K562 (cell line): Measurements from ENCODE around the gene MBNL2. TPM values are rescaled to one million over a fixed set of nuclear protein-coding genes. Genes with fewer than 3 reads are reported as not detected.
A peak's percentile ranks its signal among the peaks of the same experiment; 100 is the strongest.

Experiments
- ARID3A ChIP-seq: IDR thresholded peaks from 2 replicates; pipeline ENCODE4 v1.6.1; 2012; ENCODE audit warnings: low read depth, low read length, improper control_type of control experiment, borderline replicate concordance
- BRCA1 ChIP-seq, 2 experiments: fragments of 450-650 bp in 1 of 2; sonication (generic) in 1 of 2; formaldehyde crosslinking in 1 of 2; IDR thresholded peaks; 2 replicates each; pipeline versions ENCODE4 v1.5.0 to v1.6.1; 2017 to 2020; ENCODE audit warnings: mild to moderate bottlenecking in 1 of 2, missing genetic modification reagents in 1 of 2
- HDAC1 ChIP-seq, 2 experiments: fragments of 450-650 bp; IDR thresholded peaks; 2 replicates each; pipeline ENCODE4 v1.6.1; 2016 to 2017; ENCODE audit warnings: inconsistent platforms in 1 of 2, mild to moderate bottlenecking in 1 of 2, moderate library complexity in 1 of 2
- HNRNPK ChIP-seq: fragments of 200-400 bp; formaldehyde crosslinking; IDR thresholded peaks from one replicate; pipeline ENCODE4 v1.6.1; 2018; ENCODE audit warnings: mild to moderate bottlenecking, low read depth, low read length; ENCODE audit not compliant: poor library complexity, severe bottlenecking
- KDM4B ChIP-seq, 2 experiments: fragments of 450-650 bp in 1 of 2; sonication (generic) in 1 of 2; IDR thresholded peaks; 2 replicates each; pipeline ENCODE4 v1.6.1; 2016 to 2017; ENCODE audit warnings: borderline replicate concordance in 2 of 2, antibody characterized with exemption in 1 of 2, low read depth in 1 of 2, mild to moderate bottlenecking in 1 of 2
- NR4A1 ChIP-seq, 2 experiments: fragments of 250-450 bp in 1 of 2; fragments of 450-650 bp in 1 of 2; sonication (Bioruptor Pico) in 1 of 2; IDR thresholded peaks; 2 replicates each; pipeline versions ENCODE4 v1.4.0 to v1.6.1; 2016 to 2020; ENCODE audit warnings: mild to moderate bottlenecking in 2 of 2, missing compliant biosample characterization in 1 of 2, missing genetic modification characterization in 1 of 2, moderate library complexity in 1 of 2
- PYGO2 ChIP-seq: fragments of 450-650 bp; IDR thresholded peaks from 2 replicates; pipeline ENCODE4 v1.6.1; 2016; ENCODE audit warnings: mild to moderate bottlenecking, missing genetic modification characterization, moderate library complexity, missing compliant biosample characterization
- TEAD2 ChIP-seq: fragments of 450-650 bp; IDR thresholded peaks from 2 replicates; pipeline ENCODE4 v1.6.1; 2016; ENCODE audit warnings: missing genetic modification characterization, control low read depth, missing compliant biosample characterization
- ZBTB26 ChIP-seq: fragments of 450-650 bp; formaldehyde crosslinking; IDR thresholded peaks from 2 replicates; pipeline ENCODE4 v1.4.0; 2022; ENCODE audit warnings: missing genetic modification characterization
- ZMIZ1 ChIP-seq, 2 experiments: fragments of 150-350 bp in 1 of 2; IDR thresholded peaks; 2 replicates each; pipeline ENCODE4 v1.6.1; 2012 to 2016; ENCODE audit warnings: low read depth in 2 of 2, low read length in 2 of 2, mild to moderate bottlenecking in 1 of 2, moderate library complexity in 1 of 2
- ZNF57 ChIP-seq: fragments of 450-650 bp; formaldehyde crosslinking; IDR thresholded peaks from 2 replicates; pipeline ENCODE4 v1.4.0; 2020; ENCODE audit warnings: mild to moderate bottlenecking, moderate library complexity
- ZSCAN29 ChIP-seq: fragments of 450-650 bp; IDR thresholded peaks from 2 replicates; pipeline ENCODE4 v1.6.1; 2017
- polyA plus RNA-seq, 8 experiments: library from polyadenylated mRNA; depleted of rRNA in 4 of 8; stranded (reverse) in 5 of 8; unstranded in 3 of 8; fragments of >200 nt; fragmentation: Nextera tagmentation in 2 of 8; fragmentation: Illumina TruSeq in 1 of 8; extraction: Ambion mirVana in 2 of 8; extraction: Trizol in 1 of 8; gene quantifications; 2 replicates each; pipeline versions ENCODE4 v1.2.1 to v1.2.3, GENCODE V29; 2011 to 2014; ENCODE audit warnings: inconsistent platforms in 1 of 8, missing spikeins in 1 of 8
- total RNA-seq, 7 experiments: library from RNA; depleted of rRNA in 6 of 7; stranded (reverse); fragments of >200 nt in 6 of 7; fragmentation: Illumina TruSeq in 2 of 7; extraction: Trizol in 2 of 7; gene quantifications; 2 replicates each; pipeline versions ENCODE4 v1.2.1 to v1.2.3, GENCODE V29; 2011 to 2021; ENCODE audit warnings: low replicate concordance in 1 of 7
- TF ChIP-seq, protein P1 (sequence below): fragments of 250-450 bp; sonication (Bioruptor Pico); IDR thresholded peaks from 2 replicates; pipeline ENCODE4 v1.4.0; 2020; ENCODE audit warnings: mild to moderate bottlenecking, moderate library complexity
- TF ChIP-seq, protein P2 (sequence below): fragments of 250-450 bp; sonication (Bioruptor Pico); IDR thresholded peaks from 2 replicates; pipeline ENCODE4 v1.8.0; 2022; ENCODE audit warnings: moderate library complexity, mild to moderate bottlenecking, inconsistent platforms
- TF ChIP-seq, protein P3 (sequence below): fragments of 450-650 bp; formaldehyde crosslinking; IDR thresholded peaks from 2 replicates; pipeline ENCODE4 v1.4.0; 2020; ENCODE audit warnings: mild to moderate bottlenecking

The MBNL2 gene
- total and polyA plus RNA-seq, 9 of the 15 experiments (the other 6 are each of a cell fraction or from before 2014, with no cell fraction given): 7.0 to 24.8 (median 13.8) TPM

- TF ChIP-seq ARID3A (peak; percentile 87), NR4A1 (CRISPR knock-in tag; IDR thresholded peaks at IDR 0.05) (no peak), NR4A1 (tag; IDR thresholded peaks at IDR 0.05) (no peak), BRCA1 (IDR thresholded peaks at IDR 0.05) (no peak), BRCA1 (CRISPR knock-in tag; IDR thresholded peaks at IDR 0.05) (no peak), KDM4B (IDR thresholded peaks at IDR 0.05; ENCODE audit: borderline replicate concordance in 2 of 2, low read depth in 1 of 2) (no peak), HDAC1 (IDR thresholded peaks at IDR 0.05) (no peak), ZSCAN29 (no peak), ZNF57 (no peak), HNRNPK (no peak), ZBTB26 (CRISPR knock-in tag) (no peak), PYGO2 (tag) (no peak), TEAD2 (tag) (no peak), ZMIZ1 (IDR thresholded peaks at IDR 0.05; ENCODE audit: low read depth in 2 of 2, low read length in 2 of 2) (no peak)
- TF ChIP-seq, protein P1, sequence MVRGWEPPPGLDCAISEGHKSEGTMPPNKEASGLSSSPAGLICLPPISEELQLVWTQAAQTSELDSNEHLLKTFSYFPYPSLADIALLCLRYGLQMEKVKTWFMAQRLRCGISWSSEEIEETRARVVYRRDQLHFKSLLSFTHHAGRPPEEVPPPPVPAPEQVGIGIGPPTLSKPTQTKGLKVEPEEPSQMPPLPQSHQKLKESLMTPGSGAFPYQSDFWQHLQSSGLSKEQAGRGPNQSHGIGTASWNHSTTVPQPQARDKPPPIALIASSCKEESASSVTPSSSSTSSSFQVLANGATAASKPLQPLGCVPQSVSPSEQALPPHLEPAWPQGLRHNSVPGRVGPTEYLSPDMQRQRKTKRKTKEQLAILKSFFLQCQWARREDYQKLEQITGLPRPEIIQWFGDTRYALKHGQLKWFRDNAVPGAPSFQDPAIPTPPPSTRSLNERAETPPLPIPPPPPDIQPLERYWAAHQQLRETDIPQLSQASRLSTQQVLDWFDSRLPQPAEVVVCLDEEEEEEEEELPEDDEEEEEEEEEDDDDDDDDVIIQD (CRISPR knock-in tag): no peak
- TF ChIP-seq, protein P2, sequence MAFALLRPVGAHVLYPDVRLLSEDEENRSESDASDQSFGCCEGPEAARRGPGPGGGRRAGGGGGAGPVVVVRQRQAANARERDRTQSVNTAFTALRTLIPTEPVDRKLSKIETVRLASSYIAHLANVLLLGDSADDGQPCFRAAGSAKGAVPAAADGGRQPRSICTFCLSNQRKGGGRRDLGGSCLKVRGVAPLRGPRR: no peak
- TF ChIP-seq, protein P3, sequence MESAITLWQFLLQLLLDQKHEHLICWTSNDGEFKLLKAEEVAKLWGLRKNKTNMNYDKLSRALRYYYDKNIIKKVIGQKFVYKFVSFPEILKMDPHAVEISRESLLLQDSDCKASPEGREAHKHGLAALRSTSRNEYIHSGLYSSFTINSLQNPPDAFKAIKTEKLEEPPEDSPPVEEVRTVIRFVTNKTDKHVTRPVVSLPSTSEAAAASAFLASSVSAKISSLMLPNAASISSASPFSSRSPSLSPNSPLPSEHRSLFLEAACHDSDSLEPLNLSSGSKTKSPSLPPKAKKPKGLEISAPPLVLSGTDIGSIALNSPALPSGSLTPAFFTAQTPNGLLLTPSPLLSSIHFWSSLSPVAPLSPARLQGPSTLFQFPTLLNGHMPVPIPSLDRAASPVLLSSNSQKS: no peak
Observed at GRCh38 chr13:97257800-97258799, 36.0 kb downstream of the MBNL2 start (continued).
